SKM-1 treated with dmso at 0.1 percent for 144 hours (cell line): Measurements from ENCODE around the gene RASAL2.

Source experiments
- DNase-seq: peaks from one replicate; lab custom pipeline; 2025; ENCODE audit not compliant: unreplicated experiment; lab: John Stamatoyannopoulos, UW

Gene RASAL2

GRCh38 chr1:178485541-178485981 is 391.7 kb downstream of the RASAL2 start:
- no peak for DNase-seq

GRCh38 chr1:178486100-178487069 is 392.5 kb downstream of the RASAL2 start:
- DNase-seq: no peak

- DNase-seq: no peak
Observed at GRCh38 chr1:178487070-178487615, 393.2 kb downstream of the RASAL2 start.

GRCh38 chr1:178488393-178488792 is 394.5 kb downstream of the RASAL2 start:
- DNase-seq: no peak

GRCh38 chr1:178489399-178489798 is 395.5 kb downstream of the RASAL2 start:
- DNase-seq: no peak

DNA sequence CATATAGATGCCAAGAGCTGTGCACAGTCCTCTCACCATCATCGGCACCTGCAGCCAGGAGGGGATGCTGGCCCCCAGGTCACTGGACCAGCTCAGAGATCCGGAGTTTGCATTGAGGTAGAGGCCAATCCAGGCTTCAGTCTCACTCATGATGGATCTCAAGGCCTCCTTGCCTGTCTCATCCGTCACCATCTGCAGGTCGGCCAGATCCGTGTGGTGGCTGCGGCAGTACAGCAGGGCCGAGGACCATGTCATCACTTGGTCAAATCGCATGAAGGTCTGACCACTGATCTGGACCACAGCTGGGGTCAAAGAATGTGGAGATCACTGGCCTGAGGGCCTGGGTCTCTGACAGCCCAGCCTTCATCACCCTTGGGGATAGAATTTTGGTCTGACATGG is 396.2 kb downstream of the RASAL2 start:
- no peak for DNase-seq

DNA sequence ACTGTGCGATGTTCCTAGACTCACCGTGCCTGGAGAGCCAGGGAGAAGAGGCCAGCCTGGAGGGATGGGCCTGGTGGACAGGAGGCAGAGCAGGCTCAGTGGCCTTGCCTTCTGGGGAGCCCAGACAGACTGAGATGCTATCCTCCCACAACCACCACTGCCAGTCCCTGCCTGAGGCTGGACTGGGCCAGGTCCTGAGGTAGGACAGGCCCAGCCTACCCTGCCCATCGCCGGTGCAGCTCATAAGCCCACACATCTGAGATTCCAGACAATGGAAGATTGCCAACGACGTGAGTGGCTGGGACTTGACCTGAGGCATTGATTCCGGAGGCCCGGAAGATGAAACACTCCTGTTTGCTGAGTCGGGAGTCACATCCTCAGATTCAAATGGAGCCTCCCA is 397.1 kb downstream of the RASAL2 start:
- DNase-seq: no peak

GRCh38 chr1:178491721-178492120 is 397.8 kb downstream of the RASAL2 start:
- DNase-seq: no peak

DNA sequence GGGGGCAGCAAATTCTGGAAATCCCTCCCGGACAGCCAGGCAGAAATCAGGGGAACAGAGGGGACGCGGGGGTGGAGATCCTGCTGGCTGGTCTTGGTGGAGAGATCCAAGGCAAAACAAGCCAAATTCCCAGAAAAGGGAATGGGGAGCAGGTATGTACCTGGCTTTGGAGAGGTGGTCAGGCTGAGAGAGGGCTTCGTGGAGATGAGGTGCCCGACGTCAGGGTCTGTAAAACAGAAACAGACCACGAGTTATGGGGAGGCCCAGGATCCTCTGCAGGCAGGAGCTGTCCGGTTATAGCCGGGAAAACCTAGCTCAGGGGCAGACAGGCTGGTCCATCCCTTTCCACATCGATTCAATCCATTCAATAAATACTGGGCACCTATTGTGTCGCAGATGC is 398.4 kb downstream of the RASAL2 start:
- no peak for DNase-seq

GRCh38 chr1:178493301-178493741 is 399.4 kb downstream of the RASAL2 start:
- no peak for DNase-seq

DNA sequence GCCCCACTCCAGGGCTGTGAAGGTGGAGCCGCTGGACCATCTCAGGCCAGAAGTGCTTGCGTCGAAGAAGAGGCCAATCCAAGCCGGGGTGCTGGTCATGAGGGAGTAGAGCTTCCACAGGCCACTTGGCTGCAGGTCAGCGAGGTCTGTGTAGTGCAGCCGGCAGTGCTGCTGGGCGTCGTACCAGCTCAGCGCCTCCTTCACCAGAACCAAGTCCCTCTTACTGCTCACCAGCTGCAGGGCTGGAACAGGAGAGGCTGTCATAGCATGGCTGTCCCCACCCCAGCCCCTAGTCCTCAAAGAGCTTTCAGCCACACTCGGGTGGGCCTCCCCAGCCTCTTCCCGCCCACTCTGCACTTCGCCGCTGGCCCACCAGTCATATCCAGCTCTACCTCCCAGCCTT is 400.7 kb downstream of the RASAL2 start:
- DNase-seq: no peak

GRCh38 chr1:178495158-178495557 is 401.3 kb downstream of the RASAL2 start:
- no peak for DNase-seq

GRCh38 chr1:178495741-178496409 is 402.0 kb downstream of the RASAL2 start:
- DNase-seq: no peak

GRCh38 chr1:178496410-178497135 is 402.7 kb downstream of the RASAL2 start, which contains the start of gene CLEC20A:
Gene CLEC20A, minus strand, starts transcription at chr1:178496964. Its CDS starts 25 bp downstream, at chr1:178496939.
- DNase-seq: no peak

DNA sequence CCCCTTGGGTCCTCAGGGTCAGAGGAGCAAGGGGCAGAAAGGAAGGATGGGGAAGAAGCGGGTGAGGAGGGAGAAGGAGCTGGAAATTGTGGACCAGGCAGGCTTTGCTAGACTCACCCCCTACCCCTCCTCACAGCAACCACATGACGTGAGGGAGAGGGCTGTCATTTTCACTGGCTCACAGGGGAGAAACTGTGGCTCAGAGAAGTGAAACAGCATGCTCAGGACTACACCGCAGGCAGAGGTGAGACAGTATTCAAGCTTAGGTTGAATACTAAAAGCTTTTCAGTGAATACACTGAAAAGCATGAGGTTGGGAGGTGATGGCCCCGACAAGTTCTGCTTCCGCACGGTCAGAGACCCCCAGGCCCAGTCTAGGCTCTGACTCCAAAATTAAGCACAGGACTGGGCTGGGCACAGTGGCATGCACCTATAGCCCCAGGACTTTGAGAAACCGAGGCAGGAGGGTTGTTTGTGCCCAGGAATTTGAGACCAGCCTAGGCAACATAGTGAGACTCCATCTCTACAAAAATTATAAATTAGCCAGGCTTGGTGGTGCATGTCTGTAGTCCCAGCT is 404.1 kb downstream of the RASAL2 start:
- DNase-seq: no peak

DNA sequence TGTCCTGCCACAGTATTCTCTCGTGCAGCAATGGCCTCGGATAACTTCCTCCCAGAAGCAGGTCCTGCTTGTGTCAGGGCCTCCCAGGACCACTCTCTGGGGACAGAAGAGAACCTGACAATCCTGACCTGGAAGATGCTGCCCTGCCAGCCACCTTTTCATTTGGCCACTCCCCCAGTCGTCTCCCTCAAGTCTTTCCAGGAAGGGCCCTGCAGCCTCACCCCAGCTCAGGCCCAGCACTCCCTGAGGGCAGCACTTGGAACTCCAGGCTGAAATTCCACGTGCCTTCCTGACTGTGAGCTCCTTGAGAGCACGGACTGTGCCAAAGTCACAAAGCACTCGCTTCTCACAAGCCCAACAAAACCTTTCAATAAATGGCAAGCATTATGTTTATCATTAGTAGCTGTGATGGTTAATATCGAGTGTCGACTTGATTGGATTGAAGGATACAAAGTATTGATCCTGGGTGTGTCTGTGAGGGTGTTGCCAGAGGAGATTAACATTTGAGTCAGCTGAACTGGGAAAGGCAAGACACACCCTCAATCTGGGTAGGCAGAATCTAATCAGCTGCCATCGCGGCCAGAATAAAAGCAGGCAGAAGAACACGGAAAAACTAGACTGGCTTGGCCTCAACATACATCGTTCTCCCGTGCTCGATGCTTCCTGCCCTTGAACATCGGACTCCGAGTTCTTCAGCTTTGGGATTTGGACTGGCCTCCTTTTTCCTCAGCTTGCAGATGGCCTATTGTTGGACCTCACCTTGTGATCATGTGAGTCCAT is 405.2 kb downstream of the RASAL2 start:
- DNase-seq: no peak

GRCh38 chr1:178500091-178500770 is 406.3 kb downstream of the RASAL2 start:
- no peak for DNase-seq

- no peak for DNase-seq
Observed at GRCh38 chr1:178500936-178501554, 407.1 kb downstream of the RASAL2 start.
